ENCODE measurements around the gene CD81. TPM values are rescaled to one million over a fixed set of nuclear protein-coding genes. Genes with fewer than 3 reads are reported as not detected.
A peak's percentile ranks its signal among the peaks of the same experiment; 100 is the strongest.
"Not testable (repeated sequence)": the region's sequence is repeated elsewhere in the genome, so short reads cannot be mapped to it uniquely, and the experiment has no call there.

The CD81 gene
- 100 to 1,000 TPM; 118 to 145 TPM for total RNA-seq

GRCh38 chr11:2376751-2377451 is at the start of gene CD81:
TSS of gene CD81 (plus strand) at chr11:2377310. CDS start at chr11:2377550, 240 bp downstream.
- Mint-ChIP-seq H3K4me3 (peak within 1 kb of the TSS; percentile 86), H3K27me3 (no peaks in the 10 kb centered on the region), H3K27ac (peak within 1 kb of the TSS; percentile 75), H3K9me3 (ENCODE audit: low read depth) (no peaks in the 10 kb centered on the region), H3K4me1 (peaks cover 28% of the 10 kb centered on the region), H3K36me3 (ENCODE audit: low read depth) (peaks cover 1% of the 10 kb centered on the region)
- POLR2A ChIA-PET = interaction anchor here (0.9 to 2.6 kb wide), 4 partner anchors 10 to 75 kb away, joined by 3 to 16 read pairs (median 5); partner anchors contain the start of genes C11orf21, KCNQ1, TSPAN32 and TSSC4
- ATAC-seq (peak; percentile 89), DNase-seq (peak; percentile 81)
- intact Hi-C loops (cut with DNase I, micrococcal nuclease) = loop anchor here in 1 of 2 experiments (1.0 to 5.0 kb wide), 5 partner anchors 23 to 1045 kb away; partner anchors contain the start of genes CDKN1C, TRPM5, TSPAN32 and TSSC4
- CTCF ChIA-PET = interaction anchor here (0.6 to 2.4 kb wide), 5 partner anchors 44 to 224 kb away, joined by 3 to 6 read pairs (median 3); no protein-coding TSS in a partner anchor

- Mint-ChIP-seq H3K4me1 (no peaks in the 10 kb centered on the region), H3K4me3 (no peak overlapping the region), H3K36me3 (ENCODE audit: low read depth) (no peaks in the 10 kb centered on the region), H3K27me3 (peaks cover 10% of the 10 kb centered on the region), H3K27ac (no peak overlapping the region), H3K9me3 (ENCODE audit: low read depth) (peaks cover 7% of the 10 kb centered on the region)
- intact Hi-C loops (cut with DNase I, micrococcal nuclease) = no loop called here
- ChIA-PET CTCF (no interaction called here), POLR2A (no interaction called here)
- ATAC-seq = no peak
- DNase-seq = no peak
These were observed 49.1 kb upstream of the CD81 start for GRCh38 chr11:2328021-2328420.

- Mint-ChIP-seq H3K36me3 (ENCODE audit: low read depth) (no peaks in the 10 kb centered on the region), H3K27me3 (peaks cover 8% of the 10 kb centered on the region), H3K4me3 (no peak overlapping the region), H3K9me3 (ENCODE audit: low read depth) (peaks cover 7% of the 10 kb centered on the region), H3K27ac (no peak overlapping the region), H3K4me1 (no peaks in the 10 kb centered on the region)
- no peak for DNase-seq
- ATAC-seq = no peak
- intact Hi-C loops (cut with DNase I, micrococcal nuclease) = no loop called here
- ChIA-PET POLR2A (no interaction called here), CTCF (interaction anchor here (0.6 kb wide), 1 partner anchor 24 kb away, joined by 4 read pairs; no protein-coding TSS in a partner anchor)
These were observed 48.3 kb upstream of the CD81 start for GRCh38 chr11:2328656-2329354.

GRCh38 chr11:2329551-2329950 is 47.6 kb upstream of the CD81 start:
- no peak overlapping the region for H3K4me3 Mint-ChIP-seq
- H3K36me3 Mint-ChIP-seq (ENCODE audit: low read depth) = no peaks in the 10 kb centered on the region
- POLR2A ChIA-PET = no interaction called here
- DNase-seq (no peak), ATAC-seq (no peak)
- H3K27me3 Mint-ChIP-seq = peaks cover 8% of the 10 kb centered on the region
- intact Hi-C loops (cut with DNase I, micrococcal nuclease) = no loop called here
- H3K27ac Mint-ChIP-seq = no peak overlapping the region
- peaks cover 7% of the 10 kb centered on the region for H3K9me3 Mint-ChIP-seq (ENCODE audit: low read depth)
- CTCF ChIA-PET = interaction anchor here (0.9 to 1.0 kb wide), 2 partner anchors 46 to 90 kb away, joined by 3 read pairs; no protein-coding TSS in a partner anchor
- no peaks in the 10 kb centered on the region for H3K4me1 Mint-ChIP-seq

- intact Hi-C loops (cut with DNase I, micrococcal nuclease) = no loop called here
- Mint-ChIP-seq H3K27me3 (peaks cover 8% of the 10 kb centered on the region), H3K27ac (no peak overlapping the region), H3K9me3 (ENCODE audit: low read depth) (peaks cover 7% of the 10 kb centered on the region), H3K36me3 (ENCODE audit: low read depth) (no peaks in the 10 kb centered on the region), H3K4me3 (no peak overlapping the region), H3K4me1 (no peaks in the 10 kb centered on the region)
- no peak for DNase-seq
- ChIA-PET CTCF (no interaction called here), POLR2A (no interaction called here)
- ATAC-seq = no peak
These were observed 46.4 kb upstream of the CD81 start for GRCh38 chr11:2330696-2331095.

- Mint-ChIP-seq H3K9me3 (ENCODE audit: low read depth) (peaks cover 7% of the 10 kb centered on the region), H3K27me3 (peaks cover 9% of the 10 kb centered on the region), H3K4me1 (no peaks in the 10 kb centered on the region), H3K4me3 (no peak overlapping the region), H3K36me3 (ENCODE audit: low read depth) (no peaks in the 10 kb centered on the region), H3K27ac (no peak overlapping the region)
- no peak for ATAC-seq
- intact Hi-C loops (cut with DNase I, micrococcal nuclease) = no loop called here
- ChIA-PET CTCF (no interaction called here), POLR2A (no interaction called here)
- DNase-seq = no peak
These were observed 45.7 kb upstream of the CD81 start for GRCh38 chr11:2331404-2331803.

- DNase-seq; POLR2A ChIA-PET; H3K27ac Mint-ChIP-seq; intact Hi-C loops (cut with DNase I, micrococcal nuclease); ATAC-seq; H3K36me3 Mint-ChIP-seq (ENCODE audit: low read depth); CTCF ChIA-PET; H3K4me1 Mint-ChIP-seq; H3K4me3 Mint-ChIP-seq; H3K9me3 Mint-ChIP-seq (ENCODE audit: low read depth): not testable (repeated sequence)
- peaks cover 11% of the 10 kb centered on the region for H3K27me3 Mint-ChIP-seq
These were observed 44.5 kb upstream of the CD81 start for GRCh38 chr11:2332569-2332968.

GRCh38 chr11:2333486-2334205 is 43.5 kb upstream of the CD81 start:
- H3K36me3 Mint-ChIP-seq (ENCODE audit: low read depth); H3K4me3 Mint-ChIP-seq; ATAC-seq; CTCF ChIA-PET; POLR2A ChIA-PET; H3K9me3 Mint-ChIP-seq (ENCODE audit: low read depth); DNase-seq; H3K27ac Mint-ChIP-seq; H3K4me1 Mint-ChIP-seq; intact Hi-C loops (cut with DNase I, micrococcal nuclease): not testable (repeated sequence)
- peaks cover 13% of the 10 kb centered on the region for H3K27me3 Mint-ChIP-seq

GRCh38 chr11:2335286-2335685 is 41.8 kb upstream of the CD81 start:
- H3K4me1 Mint-ChIP-seq; ATAC-seq; H3K4me3 Mint-ChIP-seq; H3K27ac Mint-ChIP-seq; POLR2A ChIA-PET; CTCF ChIA-PET; H3K36me3 Mint-ChIP-seq (ENCODE audit: low read depth); DNase-seq; intact Hi-C loops (cut with DNase I, micrococcal nuclease); H3K9me3 Mint-ChIP-seq (ENCODE audit: low read depth): not testable (repeated sequence)
- H3K27me3 Mint-ChIP-seq = peaks cover 14% of the 10 kb centered on the region

GRCh38 chr11:2338760-2339159 is 38.4 kb upstream of the CD81 start:
- H3K4me1 Mint-ChIP-seq; H3K27ac Mint-ChIP-seq; H3K36me3 Mint-ChIP-seq (ENCODE audit: low read depth); POLR2A ChIA-PET; H3K9me3 Mint-ChIP-seq (ENCODE audit: low read depth); H3K27me3 Mint-ChIP-seq; intact Hi-C loops (cut with DNase I, micrococcal nuclease); CTCF ChIA-PET; ATAC-seq; DNase-seq; H3K4me3 Mint-ChIP-seq: not testable (repeated sequence)

GRCh38 chr11:2342557-2342956 is 34.6 kb upstream of the CD81 start:
- H3K36me3 Mint-ChIP-seq (ENCODE audit: low read depth) = no peaks in the 10 kb centered on the region
- H3K9me3 Mint-ChIP-seq (ENCODE audit: low read depth) = peaks cover 6% of the 10 kb centered on the region
- H3K4me1 Mint-ChIP-seq = no peaks in the 10 kb centered on the region
- intact Hi-C loops (cut with DNase I, micrococcal nuclease) = no loop called here
- POLR2A ChIA-PET = no interaction called here
- peaks cover 6% of the 10 kb centered on the region for H3K27me3 Mint-ChIP-seq
- no peak for DNase-seq
- H3K4me3 Mint-ChIP-seq = no peak overlapping the region
- H3K27ac Mint-ChIP-seq = no peak overlapping the region
- CTCF ChIA-PET = no interaction called here
- no peak for ATAC-seq

Data from activated CD4-positive, alpha-beta T cell treated with anti-CD3 and anti-CD28 coated beads for 36 hours (primary cell).